Heart right ventricle (tissue), 16 donors: ENCODE measurements around the gene TNFRSF6B. TPM values are rescaled to one million over a fixed set of nuclear protein-coding genes. Genes with fewer than 3 reads are reported as not detected.
A peak's percentile ranks its signal among the peaks of the same experiment; 100 is the strongest.

Experiments
- ATAC-seq, 8 donors: fragments of 200-7000 bp; cut with Tn5 transposase; one replicate each; pipeline ENCODE4 v1.9.1; 2020; ENCODE audit warnings: mild to moderate bottlenecking in 8 of 8, moderate library complexity in 8 of 8, moderate number of reproducible peaks in 1 of 8
- DNase-seq, 2 donors: peaks; one replicate each; pipeline ENCODE4 v3.0.0-alpha.2; 2020
- H3K27ac ChIP-seq, 10 donors: fragments of 200-600 bp; sonication (generic) in 2 of 10; one replicate each; pipeline versions ENCODE4 v1.5.0 to v1.8.0; 2020 to 2022; ENCODE audit warnings: mild to moderate bottlenecking in 3 of 10
- H3K27me3 ChIP-seq, 7 donors: fragments of 200-600 bp; one replicate each; pipeline ENCODE4 v1.8.0; 2021 to 2022; ENCODE audit warnings: mild to moderate bottlenecking in 2 of 7
- H3K36me3 ChIP-seq, 9 donors: fragments of 200-600 bp; sonication (generic) in 1 of 9; one replicate each; pipeline versions ENCODE4 v1.5.0 to v1.8.0; 2020 to 2022; ENCODE audit warnings: mild to moderate bottlenecking in 2 of 9
- H3K4me1 ChIP-seq, 9 donors: fragments of 200-600 bp; sonication (generic) in 1 of 9; one replicate each; pipeline versions ENCODE4 v1.5.0 to v1.8.0; 2020 to 2022; ENCODE audit warnings: mild to moderate bottlenecking in 4 of 9
- H3K4me3 ChIP-seq, 10 donors: fragments of 200-600 bp; sonication (generic) in 2 of 10; one replicate each; pipeline versions ENCODE4 v1.5.0 to v1.8.0; 2020 to 2022; ENCODE audit warnings: mild to moderate bottlenecking in 7 of 10, moderate library complexity in 2 of 10
- H3K9me3 ChIP-seq, 11 donors: fragments of 200-600 bp in 10 of 11; sonication (generic) in 2 of 11; one replicate each; pipeline versions ENCODE4 v1.5.0 to v1.8.0; 2013 to 2022; ENCODE audit warnings: mild to moderate bottlenecking in 2 of 11, control low read depth in 1 of 11, moderate library complexity in 1 of 11
- WGBS, 2 donors: extraction: QIAGEN DNeasy Blood & Tissue Kit; methylation state at CpG; one replicate each; pipeline ENCODE4 v1.1.7; 2013; ENCODE audit warnings: inconsistent platforms in 1 of 2; 5-methylcytosine and 5-hydroxymethylcytosine counted together
- intact Hi-C, 10 donors: fragments of 100-400 bp; cut with DNase I; formaldehyde crosslinking; loops; one replicate each; pipeline versions ENCODE4 v1.11.1 to v1.14.2; 2022
- polyA plus RNA-seq, 2 donors: library from polyadenylated mRNA; stranded (reverse); fragments of 200-250 nt; gene quantifications; one replicate each; pipeline ENCODE4 v1.2.3, GENCODE V29; 2013
- total RNA-seq, 10 donors: library from RNA; stranded (reverse); fragmentation: NEBNext Ultra II Directional in 3 of 10; extraction: Animal tissue kit (Norgen Biotek cat#: 25700) in 3 of 10; gene quantifications; one replicate each; pipeline versions ENCODE4 v1.2.1 to v1.2.4, GENCODE V29; 2021 to 2023
- TF ChIP-seq, protein P1 (sequence below), 9 donors: fragments of 200-600 bp; sonication (generic) in 2 of 9; IDR thresholded peaks; one replicate each; pipeline versions ENCODE4 v1.5.0 to v1.8.0; 2021 to 2022; ENCODE audit warnings: antibody characterized with exemption in 9 of 9, mild to moderate bottlenecking in 5 of 9, moderate library complexity in 1 of 9
- donor health status: Arrhythmogenic right ventricular cardiomyopathy.
- donor health status: ischemic (EF 13 %, LVEDD 7.1; RV severe dilation, severe dysfunction).
- donor health status: healthy with polysubstance abuse.
- donor health status: DM: no; HTN: yes; CAD: no.
- donor health status: DM: no; HTN: no; CAD: no.
- donor health status: ischemic (EF 25% LVEDD 6.9; RV normal size, moderate dysfunction).
- donor health status: ischemic (EF 25% LVEDD 5.7; RV mildly dilated, moderate dysfunction).
- donor health status: healthy.
- donor health status: DM: yes; HTN: yes; CAD: no.
- donor health status: Ischemic cardiomyopathy.
- donor health status: ischemic (EF 35%, LVEDD 5.7; RV mildly dilated, moderate dysfunction).
- donor health status: nonischemic (EF 11% LVEDD 7.7; RV severe dilation, severe dysfunction).
- donor health status: DM: yes; HTN: yes; CAD: no.
- donor health status: PGD.
- donor health status: ischemic (EF 29% LVEDD 5.4; RV normal size, mild dysfunction).
- donor health status: nonischemic (EF 23%, LVEDD 6.1; RV moderate dilation, normal function).

The TNFRSF6B gene
- total and polyA plus RNA-seq, 12 donors, result 0.26 to 12.5 (median 0.82) TPM

DNA sequence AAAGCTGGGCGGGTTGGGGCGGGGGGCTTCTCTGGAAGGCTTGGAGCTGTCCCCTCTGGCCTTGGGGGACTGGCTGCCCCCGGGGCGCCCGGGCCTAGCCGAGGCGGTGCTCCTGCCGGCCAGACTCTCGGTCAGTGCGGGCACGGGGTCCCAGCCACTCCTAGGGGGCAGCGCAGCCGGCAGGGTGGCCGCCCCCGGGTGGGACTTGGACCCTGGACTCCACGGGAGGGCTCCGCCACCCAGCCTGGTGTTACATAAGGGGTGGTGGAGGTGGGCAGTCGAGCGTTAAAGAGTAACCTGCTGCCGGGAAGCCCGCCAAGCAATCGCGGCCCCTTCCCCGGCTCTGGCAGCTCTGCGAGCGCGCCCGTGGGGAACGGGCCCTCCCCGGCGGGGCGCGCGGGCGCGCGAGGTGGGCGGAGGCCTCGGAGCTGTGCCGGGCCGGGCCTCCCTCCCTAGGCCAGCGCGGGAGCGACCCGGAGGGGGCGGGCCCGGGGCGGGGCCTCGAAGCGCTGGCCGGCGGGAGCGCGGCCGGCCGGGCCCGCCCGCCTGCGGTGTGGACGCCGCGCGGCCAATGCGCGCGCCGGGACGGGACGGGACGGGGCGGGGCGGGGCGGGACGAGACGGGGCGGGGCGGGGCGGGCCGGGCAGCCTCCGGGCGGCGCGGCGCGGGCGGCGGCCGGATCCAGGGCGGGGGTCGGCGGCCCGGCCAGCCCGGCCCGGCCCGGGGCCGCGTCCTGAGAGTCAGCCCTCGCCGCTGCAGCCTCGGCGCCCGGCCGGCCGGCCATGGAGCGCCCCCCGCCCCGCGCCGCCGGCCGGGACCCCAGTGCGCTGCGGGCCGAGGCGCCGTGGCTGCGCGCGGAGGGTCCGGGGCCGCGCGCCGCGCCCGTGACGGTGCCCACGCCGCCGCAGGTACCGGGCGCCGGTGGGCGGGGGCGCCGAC, 42.9 kb downstream of the TNFRSF6B start, which contains the start of gene SLC2A4RG:
Gene SLC2A4RG (plus strand): TSS at position 647 of the 940 bp plus-strand sequence. CDS start 137 bp downstream, at position 784.
- H3K27ac ChIP-seq, result peak within 1 kb of the TSS; percentile 86 to 98 (median 95)
- H3K27me3 ChIP-seq, result peaks cover 0 to 19% (median 0%) of the 10 kb centered on the region in 7 donors
- TF ChIP-seq, protein P1, sequence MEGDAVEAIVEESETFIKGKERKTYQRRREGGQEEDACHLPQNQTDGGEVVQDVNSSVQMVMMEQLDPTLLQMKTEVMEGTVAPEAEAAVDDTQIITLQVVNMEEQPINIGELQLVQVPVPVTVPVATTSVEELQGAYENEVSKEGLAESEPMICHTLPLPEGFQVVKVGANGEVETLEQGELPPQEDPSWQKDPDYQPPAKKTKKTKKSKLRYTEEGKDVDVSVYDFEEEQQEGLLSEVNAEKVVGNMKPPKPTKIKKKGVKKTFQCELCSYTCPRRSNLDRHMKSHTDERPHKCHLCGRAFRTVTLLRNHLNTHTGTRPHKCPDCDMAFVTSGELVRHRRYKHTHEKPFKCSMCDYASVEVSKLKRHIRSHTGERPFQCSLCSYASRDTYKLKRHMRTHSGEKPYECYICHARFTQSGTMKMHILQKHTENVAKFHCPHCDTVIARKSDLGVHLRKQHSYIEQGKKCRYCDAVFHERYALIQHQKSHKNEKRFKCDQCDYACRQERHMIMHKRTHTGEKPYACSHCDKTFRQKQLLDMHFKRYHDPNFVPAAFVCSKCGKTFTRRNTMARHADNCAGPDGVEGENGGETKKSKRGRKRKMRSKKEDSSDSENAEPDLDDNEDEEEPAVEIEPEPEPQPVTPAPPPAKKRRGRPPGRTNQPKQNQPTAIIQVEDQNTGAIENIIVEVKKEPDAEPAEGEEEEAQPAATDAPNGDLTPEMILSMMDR (IDR thresholded peaks at IDR 0.05), result no peak
- H3K36me3 ChIP-seq, result peaks cover 0 to 59% (median 25%) of the 10 kb centered on the region in 9 donors
- H3K4me1 ChIP-seq, result peaks cover 31 to 52% (median 38%) of the 10 kb centered on the region in 9 donors
- H3K9me3 ChIP-seq, result no peaks in the 10 kb centered on the region
- ATAC-seq (peak; percentile 60 to 82 (median 67)), DNase-seq (peak; percentile 79 to 85)
- peak within 1 kb of the TSS; percentile 38 to 86 (median 72) for H3K4me3 ChIP-seq
- WGBS, 2 donors, result 0 to 1% methylated on average over 72 to 121 of the region's 136 CpGs
- intact Hi-C loops, result loop anchor here in 1 of 10 donors (10.0 kb wide), 1 partner anchor 85 kb away; the partner anchor contains the start of genes RTEL1 and STMN3

DNA sequence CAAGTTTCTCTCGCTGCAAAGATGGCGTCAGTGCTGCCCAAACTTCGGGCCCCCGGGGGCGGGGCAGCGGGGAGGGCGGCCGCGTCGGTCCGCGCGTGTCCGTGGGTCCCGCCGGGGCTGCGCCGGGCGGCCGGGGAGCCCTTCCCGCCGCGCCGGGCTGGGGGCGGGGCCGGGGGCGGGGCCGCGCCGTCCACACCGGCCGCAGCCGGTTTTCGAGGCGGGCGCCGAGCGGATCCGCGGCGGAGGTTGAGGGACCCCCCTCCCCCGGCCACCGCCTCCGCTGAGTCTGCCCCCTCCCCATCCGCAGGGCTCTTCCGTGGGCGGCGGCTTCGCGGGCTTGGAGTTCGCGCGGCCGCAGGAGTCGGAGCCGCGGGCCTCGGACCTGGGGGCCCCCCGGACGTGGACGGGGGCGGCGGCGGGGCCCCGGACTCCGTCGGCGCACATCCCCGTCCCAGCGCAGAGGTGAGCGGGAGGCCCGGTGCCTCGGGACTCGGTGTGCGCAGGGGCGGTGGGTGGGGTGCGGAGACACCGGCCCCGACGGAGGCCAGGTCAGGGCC, 43.7 kb downstream of the TNFRSF6B start:
- Histone ChIP-seq H3K27ac (peak overlapping the region; percentile 84 to 96 (median 92)), H3K9me3 (no peaks in the 10 kb centered on the region), H3K36me3 (peaks cover 0 to 59% (median 25%) of the 10 kb centered on the region in 9 donors), H3K4me3 (peak overlapping the region; percentile 30 to 86 (median 70)), H3K4me1 (peaks cover 31 to 52% (median 38%) of the 10 kb centered on the region in 9 donors), H3K27me3 (peaks cover 0 to 19% (median 0%) of the 10 kb centered on the region in 7 donors)
- 0 to 1% methylated on average over 55 to 79 of the region's 80 CpGs for WGBS, 2 donors
- intact Hi-C loops, result no loop called here
- ATAC-seq (peak in 4 of 8 donors; percentile 0 to 13 (median 4)), DNase-seq (peak in 1 of 2 donors; percentile 65)
- TF ChIP-seq, protein P1 (IDR thresholded peaks at IDR 0.05), result no peak

DNA sequence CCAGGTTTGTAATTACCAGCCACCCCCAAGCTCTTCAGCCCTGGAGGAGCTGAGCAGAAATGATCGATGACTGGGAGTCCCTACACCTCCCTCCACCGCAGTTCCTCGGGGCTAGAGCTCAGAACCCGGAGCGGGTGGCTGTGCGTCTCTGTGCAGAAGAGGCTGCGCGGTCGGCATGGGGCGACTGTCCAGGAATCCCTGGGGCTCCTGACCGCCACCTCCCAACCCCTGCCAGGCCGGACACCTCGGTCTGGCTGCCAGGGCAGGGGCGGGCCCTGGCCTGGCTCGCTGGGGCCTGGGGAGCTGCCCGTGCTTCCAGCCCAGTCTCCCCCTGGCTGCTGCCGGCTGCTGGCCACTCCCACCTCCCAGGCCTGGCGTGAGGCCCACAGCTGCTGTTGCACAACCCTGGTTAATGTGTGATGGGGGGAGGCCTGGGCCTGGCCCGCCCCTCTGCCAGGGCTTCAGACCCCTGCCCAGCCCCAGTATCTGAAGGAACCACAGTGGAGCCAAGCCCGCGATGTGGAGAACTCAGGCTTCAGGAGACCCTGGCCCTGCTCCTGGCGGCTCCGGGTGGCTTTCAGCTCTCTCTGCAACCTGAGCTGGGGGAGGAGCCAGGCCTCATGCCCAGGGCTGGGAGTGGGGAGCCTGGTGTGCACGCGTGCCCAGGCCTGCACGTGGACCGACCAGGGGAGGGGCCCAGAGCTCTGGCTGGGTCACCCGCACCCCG, 44.3 kb downstream of the TNFRSF6B start:
- peak; percentile 75 to 91 (median 85) for ATAC-seq
- peaks cover 0 to 19% (median 0%) of the 10 kb centered on the region in 7 donors for H3K27me3 ChIP-seq
- TF ChIP-seq, protein P1 (IDR thresholded peaks at IDR 0.05), result peak in 6 of 9 donors; percentile 27 to 66 (median 47)
- H3K27ac ChIP-seq, result peak overlapping the region; percentile 84 to 96 (median 92)
- peaks cover 31 to 52% (median 38%) of the 10 kb centered on the region in 9 donors for H3K4me1 ChIP-seq
- peak; percentile 93 to 95 for DNase-seq
- H3K4me3 ChIP-seq, result peak overlapping the region; percentile 30 to 86 (median 70)
- H3K9me3 ChIP-seq, result no peaks in the 10 kb centered on the region
- H3K36me3 ChIP-seq, result peaks cover 0 to 59% (median 21%) of the 10 kb centered on the region in 9 donors
- 1% methylated on average over 29 of the region's 29 CpGs for WGBS, 2 donors
- intact Hi-C loops, result no loop called here
